GM21619 (cell line): Measurements from ENCODE around the gene HIP1R.
"Not testable (repeated sequence)": the region's sequence is repeated elsewhere in the genome, so short reads cannot be mapped to it uniquely, and the experiment has no call there.

Experiments used
- ATAC-seq: cut with Tn5 transposase; IDR thresholded peaks from one replicate; pipeline ENCODE4 v1.9.1; 2021; ENCODE audit not compliant: unreplicated experiment

The HIP1R gene

GRCh38 chr12:122893208-122894153 is 58.2 kb downstream of the HIP1R start:
- no peak for ATAC-seq

- no peak for ATAC-seq
Measured at GRCh38 chr12:122894193-122895121, 59.2 kb downstream of the HIP1R start.

GRCh38 chr12:122895320-122895703 is 60.1 kb downstream of the HIP1R start:
- ATAC-seq: no peak

- ATAC-seq: peak; percentile 43
Measured at GRCh38 chr12:122895704-122896636, 60.7 kb downstream of the HIP1R start, which contains the start of gene VPS37B. VPS37B (minus strand) TSS chr12:122896124; CDS start chr12:122896062, 62 bp downstream.

GRCh38 chr12:122896662-122897061 is 61.4 kb downstream of the HIP1R start:
- ATAC-seq: no peak

- ATAC-seq: no peak
Measured at GRCh38 chr12:122899887-122900286, 64.6 kb downstream of the HIP1R start.

GRCh38 chr12:122902854-122903692 is 67.8 kb downstream of the HIP1R start:
- ATAC-seq: no peak

GRCh38 chr12:122903693-122904034 is 68.4 kb downstream of the HIP1R start:
- no peak for ATAC-seq

GRCh38 chr12:122905258-122905657 is 70.0 kb downstream of the HIP1R start:
- not testable (repeated sequence) for ATAC-seq

GRCh38 chr12:122908915-122909314 is 73.7 kb downstream of the HIP1R start:
- ATAC-seq: no peak

GRCh38 chr12:122909442-122910288 is 74.4 kb downstream of the HIP1R start:
- no peak for ATAC-seq
